Left ventricle myocardium inferior (tissue), 1 donor: ENCODE results near the gene FOXJ2. TPM values are rescaled to one million over a fixed set of nuclear protein-coding genes. Genes with fewer than 3 reads are reported as not detected.

Source experiments
- DNase-seq: peaks from one replicate; pipeline ENCODE4 v3.0.0-alpha.2; 2020
- H3K27ac ChIP-seq: fragments of 200-600 bp; replicated peaks from 2 replicates; pipeline ENCODE4 v1.8.0; 2021
- H3K27me3 ChIP-seq: fragments of 200-600 bp; 2 replicates; pipeline ENCODE4 v1.8.0; 2021; ENCODE audit warnings: low read depth
- H3K36me3 ChIP-seq: fragments of 200-600 bp; 2 replicates; pipeline ENCODE4 v1.8.0; 2021
- H3K4me1 ChIP-seq: fragments of 200-600 bp; 2 replicates; pipeline ENCODE4 v1.8.0; 2021
- H3K4me3 ChIP-seq: fragments of 200-600 bp; 2 replicates; pipeline ENCODE4 v1.8.0; 2021; ENCODE audit warnings: mild to moderate bottlenecking, moderate library complexity
- H3K9me3 ChIP-seq: fragments of 200-600 bp; replicated peaks from 2 replicates; pipeline ENCODE4 v1.8.0; 2021
- CTCF ChIP-seq: fragments of 200-600 bp; IDR thresholded peaks from 2 replicates; pipeline ENCODE4 v1.8.0; 2021; ENCODE audit warnings: antibody characterized with exemption, mild to moderate bottlenecking, borderline replicate concordance
- intact Hi-C: fragments of 100-400 bp; cut with micrococcal nuclease; formaldehyde crosslinking; loops from one replicate; pipeline ENCODE4 v1.11.0; 2022
- total RNA-seq: library from RNA; stranded (reverse); fragmentation: NEBNext Ultra II Directional; extraction: Animal tissue kit (Norgen Biotek cat#: 25700); gene quantifications from one replicate; pipeline ENCODE4 v1.2.1, GENCODE V29; 2021
- donor health status: DM: no; HTN: yes; CAD: no; lungs with severe emphysema.

FOXJ2 gene
- total RNA-seq, 1 donor from 2014 or later, result 22.1 TPM

- TF ChIP-seq CTCF, result no peak
- H3K4me3 ChIP-seq, result peak overlapping the region; percentile 97
- peaks cover 65% of the 10 kb centered on the region for H3K4me1 ChIP-seq
- peak; percentile 62 for DNase-seq
- H3K36me3 ChIP-seq, result peaks cover 40% of the 10 kb centered on the region
- H3K9me3 ChIP-seq, result no peaks in the 10 kb centered on the region
- no peaks in the 10 kb centered on the region for H3K27me3 ChIP-seq
- peak overlapping the region; percentile 97 for H3K27ac ChIP-seq
- intact Hi-C loops, result no loop called here
Observed at GRCh38 chr12:8038659-8039114, 6.2 kb downstream of the FOXJ2 start.

- intact Hi-C loops, result no loop called here
Observed at GRCh38 chr12:8040791-8041190, 8.3 kb downstream of the FOXJ2 start.

GRCh38 chr12:8045952-8046944 lies 13.7 kb downstream of the FOXJ2 start:
- Histone ChIP-seq H3K36me3 (peaks cover 92% of the 10 kb centered on the region), H3K27ac (no peak overlapping the region)
- TF ChIP-seq CTCF, result peak; percentile 94

More at GRCh38 chr12:8040791-8041190, 8.3 kb downstream of the FOXJ2 start:
- Histone ChIP-seq H3K36me3 (peaks cover 61% of the 10 kb centered on the region), H3K27me3 (no peaks in the 10 kb centered on the region), H3K9me3 (no peaks in the 10 kb centered on the region), H3K4me3 (no peak overlapping the region), H3K27ac (no peak overlapping the region), H3K4me1 (peaks cover 44% of the 10 kb centered on the region)
- no peak for TF ChIP-seq CTCF
- DNase-seq, result no peak

GRCh38 chr12:8047842-8048241 lies 15.3 kb downstream of the FOXJ2 start:
- Histone ChIP-seq H3K36me3 (peaks cover 92% of the 10 kb centered on the region), H3K27me3 (no peaks in the 10 kb centered on the region), H3K9me3 (no peaks in the 10 kb centered on the region), H3K27ac (no peak overlapping the region), H3K4me3 (no peak overlapping the region), H3K4me1 (peaks cover 5% of the 10 kb centered on the region)
- intact Hi-C loops, result no loop called here
- no peak for DNase-seq
- no peak for TF ChIP-seq CTCF

More at GRCh38 chr12:8045952-8046944, 13.7 kb downstream of the FOXJ2 start:
- Histone ChIP-seq H3K9me3 (no peaks in the 10 kb centered on the region), H3K4me1 (no peaks in the 10 kb centered on the region), H3K27me3 (no peaks in the 10 kb centered on the region), H3K4me3 (no peak overlapping the region)
- intact Hi-C loops, result no loop called here
- DNase-seq, result peak; percentile 82

- H3K4me3 ChIP-seq, result no peak overlapping the region
- DNase-seq, result no peak
- H3K27me3 ChIP-seq, result no peaks in the 10 kb centered on the region
- H3K36me3 ChIP-seq, result peaks cover 92% of the 10 kb centered on the region
- TF ChIP-seq CTCF, result no peak
- H3K9me3 ChIP-seq, result no peaks in the 10 kb centered on the region
- H3K4me1 ChIP-seq, result peaks cover 5% of the 10 kb centered on the region
- intact Hi-C loops, result no loop called here
- no peak overlapping the region for H3K27ac ChIP-seq
Observed at GRCh38 chr12:8048906-8049305, 16.4 kb downstream of the FOXJ2 start.
